PFSK-1 (cell line): ENCODE results near the gene EMC8.

ENCODE experiments used
- POLR2AphosphoS5 ChIP-seq: IDR thresholded peaks from 2 replicates; pipeline ENCODE4 v1.6.1; 2012; ENCODE audit warnings: low read depth, mild to moderate bottlenecking, control low read depth, low read length, moderate library complexity
- TAF1 ChIP-seq: IDR thresholded peaks from 2 replicates; pipeline ENCODE4 v1.6.1; 2012; ENCODE audit warnings: low read length, control low read depth, borderline replicate concordance; ENCODE audit not compliant: insufficient read depth

DNA sequence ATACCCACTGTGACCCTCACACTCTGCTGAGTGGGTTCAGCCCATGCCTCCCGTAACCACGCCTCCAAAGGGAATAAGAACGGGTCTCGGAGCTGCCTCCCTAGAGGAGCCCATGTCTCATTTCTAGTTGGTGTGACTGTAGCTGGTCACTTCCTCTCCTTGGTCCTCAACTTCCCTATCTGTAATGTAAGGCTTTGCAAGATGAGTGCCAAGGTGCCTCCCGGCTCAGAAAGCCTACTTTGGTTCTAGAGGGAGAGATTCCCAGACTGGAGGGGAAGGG is 69.2 kb downstream of the EMC8 start:
- TF ChIP-seq POLR2AphosphoS5 (no peak), TAF1 (no peak)
